RKO (cell line): ENCODE measurements around the gene DSG3.
A peak's percentile ranks its signal among the peaks of the same experiment; 100 is the strongest.

Experiments
- DNase-seq: peaks from one replicate; pipeline ENCODE4 v3.0.0-alpha.2; 2016; ENCODE audit warnings: low spot score

Gene DSG3

GRCh38 chr18:31447530-31448191 lies at the start of gene DSG3:
Gene DSG3 (plus strand): TSS chr18:31447741. CDS start chr18:31447878, 137 bp downstream.
- DNase-seq: no peak

GRCh38 chr18:31398191-31398590 lies 49.4 kb upstream of the DSG3 start:
- no peak for DNase-seq

- peak; percentile 18 for DNase-seq
Observed at GRCh38 chr18:31399306-31400032, 48.1 kb upstream of the DSG3 start.

- no peak for DNase-seq
Observed at GRCh38 chr18:31401156-31402025, 46.1 kb upstream of the DSG3 start.

- no peak for DNase-seq
Observed at GRCh38 chr18:31402026-31402373, 45.5 kb upstream of the DSG3 start.

GRCh38 chr18:31403409-31403808 lies 44.1 kb upstream of the DSG3 start:
- DNase-seq: no peak

- DNase-seq: no peak
Observed at GRCh38 chr18:31407649-31408048, 39.9 kb upstream of the DSG3 start.

GRCh38 chr18:31409276-31409675 lies 38.3 kb upstream of the DSG3 start:
- DNase-seq: no peak

- DNase-seq: no peak
Observed at GRCh38 chr18:31410716-31411483, 36.6 kb upstream of the DSG3 start.

GRCh38 chr18:31413137-31413536 lies 34.4 kb upstream of the DSG3 start:
- DNase-seq: no peak

GRCh38 chr18:31417850-31418249 lies 29.7 kb upstream of the DSG3 start:
- DNase-seq: no peak

- no peak for DNase-seq
Observed at GRCh38 chr18:31419457-31419932, 28.0 kb upstream of the DSG3 start.

- DNase-seq: no peak
Observed at GRCh38 chr18:31420032-31420431, 27.5 kb upstream of the DSG3 start.

GRCh38 chr18:31420524-31420923 lies 27.0 kb upstream of the DSG3 start:
- no peak for DNase-seq

- peak; percentile 32 for DNase-seq
Observed at GRCh38 chr18:31424383-31424988, 23.1 kb upstream of the DSG3 start.

GRCh38 chr18:31426021-31426420 lies 21.5 kb upstream of the DSG3 start:
- DNase-seq: no peak

- no peak for DNase-seq
Observed at GRCh38 chr18:31426871-31427406, 20.6 kb upstream of the DSG3 start.

- DNase-seq: no peak
Observed at GRCh38 chr18:31428211-31428610, 19.3 kb upstream of the DSG3 start.

- no peak for DNase-seq
Observed at GRCh38 chr18:31429623-31430022, 17.9 kb upstream of the DSG3 start.

- DNase-seq: no peak
Observed at GRCh38 chr18:31430072-31430471, 17.5 kb upstream of the DSG3 start.

- DNase-seq: no peak
Observed at GRCh38 chr18:31430554-31430953, 17.0 kb upstream of the DSG3 start.
